Breast epithelium (tissue), 4 donors: ENCODE results near the gene ADGRB2. TPM values are rescaled to one million over a fixed set of nuclear protein-coding genes. Genes with fewer than 3 reads are reported as not detected.

Experiments
- DNase-seq, 2 donors: peaks; one replicate each; pipeline ENCODE4 v3.0.0-alpha.2; 2019; ENCODE audit warnings: low spot score in 2 of 2
- H3K27ac ChIP-seq, 2 donors: fragments of 200-600 bp; sonication (generic) in 1 of 2; one replicate each; pipeline ENCODE4 v1.5.1; 2016 to 2019; ENCODE audit warnings: mild to moderate bottlenecking in 1 of 2
- H3K27me3 ChIP-seq, 2 donors: fragments of 200-600 bp; sonication (generic) in 1 of 2; one replicate each; pipeline versions ENCODE4 v1.5.1 to v1.6.0; 2017 to 2019; ENCODE audit warnings: control low read depth in 1 of 2, mild to moderate bottlenecking in 1 of 2
- H3K36me3 ChIP-seq: fragments of 200-600 bp; one replicate; pipeline ENCODE4 v1.5.1; 2019
- H3K4me1 ChIP-seq, 2 donors: fragments of 200-600 bp; sonication (generic); one replicate each; pipeline ENCODE4 v1.5.1; 2016 to 2019; ENCODE audit warnings: control low read depth in 1 of 2
- H3K4me3 ChIP-seq, 3 donors: fragments of 200-600 bp; sonication (generic); 1 replicate in 2 of 3; 2 replicates in 1 of 3; pipeline ENCODE4 v1.5.1; 2016 to 2019; ENCODE audit warnings: mild to moderate bottlenecking in 3 of 3, moderate library complexity in 2 of 3
- H3K9me3 ChIP-seq, 2 donors: fragments of 200-600 bp; sonication (generic) in 1 of 2; one replicate each; pipeline ENCODE4 v1.5.1; 2016 to 2019; ENCODE audit warnings: control low read depth in 1 of 2
- POLR2A ChIP-seq: fragments of 450-650 bp; IDR thresholded peaks from one replicate; pipeline ENCODE4 v1.6.1; 2016; ENCODE audit warnings: antibody characterized with exemption, mild to moderate bottlenecking, moderate library complexity
- POLR2AphosphoS5 ChIP-seq, 3 donors: sonication (generic); formaldehyde crosslinking; IDR thresholded peaks; one replicate each; pipeline ENCODE4 v1.6.1; 2017; ENCODE audit warnings: antibody characterized with exemption in 3 of 3
- intact Hi-C: fragments of 100-400 bp; cut with DNase I; formaldehyde crosslinking; loops from one replicate; pipeline ENCODE4 v1.15.1; 2023; ENCODE audit warnings: low total_unique reads
- total RNA-seq, 3 donors: library from RNA; depleted of rRNA; stranded (reverse); fragments of >200 nt; gene quantifications; one replicate each; pipeline ENCODE4 v1.1.0, GENCODE V29; 2016
- TF ChIP-seq, protein P1 (sequence below), 3 donors: fragments of 450-650 bp; IDR thresholded peaks; one replicate each; pipeline ENCODE4 v1.5.1; 2016 to 2017; ENCODE audit warnings: antibody characterized with exemption in 3 of 3, mild to moderate bottlenecking in 3 of 3, moderate library complexity in 3 of 3

ADGRB2 gene
- total RNA-seq, 3 donors from 2014 or later: 1.3 to 4.9 (median 2.9) TPM

DNA sequence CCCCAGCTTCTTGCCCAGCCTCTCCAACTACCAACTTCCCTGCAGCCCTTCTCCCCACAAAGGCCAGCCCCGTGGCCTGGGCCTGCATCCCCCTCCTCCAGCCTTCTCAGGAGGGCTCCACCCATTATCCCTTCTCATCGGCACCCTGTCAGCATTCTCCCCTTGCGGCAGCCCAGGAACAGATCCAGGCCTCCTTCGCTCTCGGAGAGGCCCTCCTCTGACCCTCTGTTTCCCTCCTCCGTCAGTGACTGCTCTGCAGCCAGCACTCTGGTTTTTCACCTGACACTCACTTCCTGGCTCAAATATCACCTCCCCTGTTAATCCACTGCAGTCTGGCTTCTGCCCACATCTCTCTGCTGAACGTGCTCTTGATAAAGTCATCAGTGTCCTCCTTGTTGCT lies 17.5 kb downstream of the ADGRB2 start:
- Histone ChIP-seq H3K27ac (no peak overlapping the region), H3K9me3 (no peaks in the 10 kb centered on the region), H3K36me3 (no peaks in the 10 kb centered on the region), H3K4me1 (no peaks in the 10 kb centered on the region), H3K27me3 (no peaks in the 10 kb centered on the region), H3K4me3 (no peak overlapping the region)
- TF ChIP-seq, protein P1, sequence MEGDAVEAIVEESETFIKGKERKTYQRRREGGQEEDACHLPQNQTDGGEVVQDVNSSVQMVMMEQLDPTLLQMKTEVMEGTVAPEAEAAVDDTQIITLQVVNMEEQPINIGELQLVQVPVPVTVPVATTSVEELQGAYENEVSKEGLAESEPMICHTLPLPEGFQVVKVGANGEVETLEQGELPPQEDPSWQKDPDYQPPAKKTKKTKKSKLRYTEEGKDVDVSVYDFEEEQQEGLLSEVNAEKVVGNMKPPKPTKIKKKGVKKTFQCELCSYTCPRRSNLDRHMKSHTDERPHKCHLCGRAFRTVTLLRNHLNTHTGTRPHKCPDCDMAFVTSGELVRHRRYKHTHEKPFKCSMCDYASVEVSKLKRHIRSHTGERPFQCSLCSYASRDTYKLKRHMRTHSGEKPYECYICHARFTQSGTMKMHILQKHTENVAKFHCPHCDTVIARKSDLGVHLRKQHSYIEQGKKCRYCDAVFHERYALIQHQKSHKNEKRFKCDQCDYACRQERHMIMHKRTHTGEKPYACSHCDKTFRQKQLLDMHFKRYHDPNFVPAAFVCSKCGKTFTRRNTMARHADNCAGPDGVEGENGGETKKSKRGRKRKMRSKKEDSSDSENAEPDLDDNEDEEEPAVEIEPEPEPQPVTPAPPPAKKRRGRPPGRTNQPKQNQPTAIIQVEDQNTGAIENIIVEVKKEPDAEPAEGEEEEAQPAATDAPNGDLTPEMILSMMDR (IDR thresholded peaks at IDR 0.05): no peak
- TF ChIP-seq POLR2AphosphoS5 (IDR thresholded peaks at IDR 0.05): no peak
- TF ChIP-seq POLR2A: no peak
- DNase-seq: no peak
- intact Hi-C loops: no loop called here

GRCh38 chr1:31745946-31746670 lies 18.0 kb downstream of the ADGRB2 start:
- TF ChIP-seq, protein P1 (IDR thresholded peaks at IDR 0.05): no peak
- TF ChIP-seq POLR2AphosphoS5 (IDR thresholded peaks at IDR 0.05) (no peak), POLR2A (no peak)
- no peaks in the 10 kb centered on the region for H3K36me3 ChIP-seq
- H3K4me3 ChIP-seq: no peak overlapping the region
- no peaks in the 10 kb centered on the region for H3K27me3 ChIP-seq
- intact Hi-C loops: no loop called here
- H3K4me1 ChIP-seq: no peaks in the 10 kb centered on the region
- no peak overlapping the region for H3K27ac ChIP-seq
- no peak for DNase-seq
- no peaks in the 10 kb centered on the region for H3K9me3 ChIP-seq

DNA sequence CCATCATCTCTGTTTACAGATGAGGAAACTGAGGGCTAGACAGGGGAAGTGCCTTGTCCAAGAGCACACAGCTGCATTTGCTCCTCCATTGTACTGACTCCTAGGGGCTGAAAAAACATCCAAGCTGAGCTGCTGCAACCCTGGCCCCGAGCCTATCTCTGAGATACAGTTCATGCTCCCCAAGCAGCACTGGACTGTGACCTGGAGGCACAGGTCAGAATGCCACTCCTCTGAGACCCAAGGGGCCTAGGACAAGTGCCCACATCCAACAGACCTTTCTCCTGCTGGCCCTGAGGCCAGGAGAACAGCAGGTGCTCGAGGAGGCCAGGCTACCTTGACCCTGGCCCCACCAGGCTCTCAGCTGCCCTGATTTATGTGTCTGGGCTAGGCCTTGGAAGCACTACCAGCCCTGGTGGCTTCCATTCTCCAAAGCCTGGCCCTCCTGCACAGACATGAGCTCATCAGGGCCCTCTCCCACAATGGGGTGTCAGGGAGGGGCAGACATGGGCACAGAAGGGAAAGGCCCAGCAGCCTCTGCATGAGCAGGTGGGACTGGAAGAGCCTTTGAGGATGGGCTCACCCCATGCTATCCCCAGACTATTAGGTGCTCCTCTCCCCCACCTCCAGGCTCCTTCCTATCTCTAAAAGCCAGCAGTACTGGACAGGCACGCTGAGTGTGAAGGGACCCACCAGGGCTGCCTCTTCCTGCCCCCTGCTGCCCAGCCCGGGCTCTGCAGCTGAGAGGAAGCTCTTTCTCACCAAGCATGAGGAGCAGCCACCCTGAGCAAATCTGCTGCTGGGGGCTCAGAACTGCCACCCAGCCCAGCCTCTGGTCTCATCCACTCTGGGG lies 18.8 kb downstream of the ADGRB2 start:
- Histone ChIP-seq H3K36me3 (no peaks in the 10 kb centered on the region), H3K27me3 (no peaks in the 10 kb centered on the region), H3K4me1 (no peaks in the 10 kb centered on the region), H3K9me3 (no peaks in the 10 kb centered on the region), H3K27ac (no peak overlapping the region), H3K4me3 (no peak overlapping the region)
- peak in 1 of 2 donors; percentile 38 for DNase-seq
- intact Hi-C loops: no loop called here
- no peak for TF ChIP-seq POLR2AphosphoS5 (IDR thresholded peaks at IDR 0.05)
- TF ChIP-seq, protein P1 (IDR thresholded peaks at IDR 0.05): peak; percentile 28 to 61 (median 55)
- TF ChIP-seq POLR2A: no peak

DNA sequence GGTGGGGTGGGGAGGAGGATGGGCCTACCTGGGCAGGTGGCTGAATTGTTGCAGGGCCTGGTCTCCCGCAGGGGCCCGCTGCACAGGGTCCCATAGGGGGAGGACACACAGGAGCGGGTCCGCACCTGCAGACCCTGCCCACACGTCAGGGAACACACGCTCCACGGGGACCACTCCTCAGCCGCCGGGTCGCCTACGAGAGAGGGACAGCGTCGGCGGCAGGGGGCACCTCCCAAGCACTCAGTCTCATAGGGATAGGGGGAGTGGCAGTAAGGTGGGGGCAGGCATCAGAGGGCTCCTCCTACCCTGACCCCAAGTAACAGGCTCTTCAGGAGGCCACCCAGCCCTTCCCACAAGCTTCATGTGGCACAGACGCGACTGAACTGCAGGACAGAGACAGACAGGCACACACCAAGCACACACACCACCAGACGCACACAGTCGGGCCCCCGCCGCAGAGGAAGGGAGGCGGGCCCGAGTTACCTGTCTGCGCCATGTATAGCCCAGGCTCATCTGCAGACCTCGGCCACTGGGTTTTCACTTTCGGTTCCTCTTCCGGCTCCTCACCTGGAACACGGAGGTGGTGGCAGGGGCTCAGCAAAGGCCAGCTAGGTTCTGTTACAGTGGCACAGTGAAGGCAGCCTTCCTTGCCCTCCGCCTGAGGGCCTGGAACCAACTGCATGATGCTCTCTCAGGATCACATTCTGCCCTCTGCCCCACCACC lies 19.8 kb downstream of the ADGRB2 start:
- H3K9me3 ChIP-seq: no peaks in the 10 kb centered on the region
- no peak overlapping the region for H3K4me3 ChIP-seq
- DNase-seq: no peak
- no peaks in the 10 kb centered on the region for H3K36me3 ChIP-seq
- TF ChIP-seq, protein P1 (IDR thresholded peaks at IDR 0.05): no peak
- TF ChIP-seq POLR2AphosphoS5 (IDR thresholded peaks at IDR 0.05) (no peak), POLR2A (no peak)
- intact Hi-C loops: no loop called here
- no peak overlapping the region for H3K27ac ChIP-seq
- H3K4me1 ChIP-seq: no peaks in the 10 kb centered on the region
- no peaks in the 10 kb centered on the region for H3K27me3 ChIP-seq
